IPS-18c (cell line): Measurements from ENCODE around the gene KHSRP.

Experiments used
- H3K4me3 ChIP-seq: 2 replicates; pipeline ENCODE4 v1.7.0; 2013; ENCODE audit warnings: low read depth, mild to moderate bottlenecking, low read length, moderate library complexity; ENCODE audit not compliant: insufficient read depth
- H3K9me3 ChIP-seq: one replicate; pipeline ENCODE4 v1.6.1; 2013; ENCODE audit warnings: mild to moderate bottlenecking, low read length, moderate library complexity; ENCODE audit not compliant: control insufficient read depth, insufficient read depth

The KHSRP gene

GRCh38 chr19:6424195-6424938 lies at the start of gene KHSRP:
TSS of gene KHSRP (minus strand) at chr19:6424811. CDS start at chr19:6424701, 110 bp downstream.
- Histone ChIP-seq H3K9me3 (no peaks in the 10 kb centered on the region), H3K4me3 (peak within 1 kb of the TSS; percentile 90)

GRCh38 chr19:6473647-6474046 lies 49.0 kb upstream of the KHSRP start:
- no peak overlapping the region for H3K4me3 ChIP-seq
- no peaks in the 10 kb centered on the region for H3K9me3 ChIP-seq

GRCh38 chr19:6472713-6473112 lies 48.1 kb upstream of the KHSRP start:
- H3K4me3 ChIP-seq: no peak overlapping the region
- no peaks in the 10 kb centered on the region for H3K9me3 ChIP-seq

DNA sequence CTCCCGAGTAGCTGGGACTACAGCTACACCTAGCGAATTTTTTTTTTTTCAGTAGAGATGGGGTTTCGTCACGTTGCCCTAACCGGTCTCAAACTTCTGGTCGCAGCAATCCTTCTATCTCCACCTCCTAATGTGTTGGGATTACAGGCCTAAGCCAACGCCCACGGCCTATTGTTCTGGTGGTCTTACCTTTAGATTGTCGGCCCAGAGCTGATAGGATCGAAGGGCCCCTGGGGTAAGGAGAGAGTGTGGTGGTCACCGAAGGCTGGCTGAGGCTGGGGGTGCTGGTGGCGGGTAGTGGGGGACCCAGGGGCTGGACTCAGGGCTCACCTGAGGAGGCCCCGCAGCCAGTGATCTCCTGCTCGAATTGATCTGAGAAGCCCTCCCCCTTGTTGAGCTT lies 46.5 kb upstream of the KHSRP start:
- no peaks in the 10 kb centered on the region for H3K9me3 ChIP-seq
- no peak overlapping the region for H3K4me3 ChIP-seq

DNA sequence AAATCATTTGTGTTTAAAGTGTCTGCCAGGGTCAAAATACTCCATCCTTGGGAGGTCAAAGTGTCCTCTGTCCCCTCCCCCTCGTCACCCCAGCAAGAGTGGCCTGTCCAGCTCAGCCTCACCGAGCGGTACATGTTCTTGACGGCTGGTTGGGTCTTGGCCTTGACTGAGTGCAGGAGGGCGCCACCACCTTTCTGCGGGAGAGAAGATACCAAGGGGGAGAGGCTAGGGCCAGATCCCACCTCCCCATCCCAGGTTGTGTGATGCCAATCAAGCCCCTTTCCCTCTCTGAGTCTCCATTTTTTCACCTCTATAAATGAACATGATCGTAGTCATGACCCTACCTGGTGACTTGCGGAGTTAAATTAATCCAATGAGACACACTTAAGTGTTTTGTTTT lies 45.6 kb upstream of the KHSRP start:
- no peaks in the 10 kb centered on the region for H3K9me3 ChIP-seq
- no peak overlapping the region for H3K4me3 ChIP-seq

- no peaks in the 10 kb centered on the region for H3K9me3 ChIP-seq
- no peak overlapping the region for H3K4me3 ChIP-seq
These were observed 42.8 kb upstream of the KHSRP start for GRCh38 chr19:6467384-6467783.

- Histone ChIP-seq H3K4me3 (no peak overlapping the region), H3K9me3 (no peaks in the 10 kb centered on the region)
These were observed 42.1 kb upstream of the KHSRP start for GRCh38 chr19:6466526-6467248.

DNA sequence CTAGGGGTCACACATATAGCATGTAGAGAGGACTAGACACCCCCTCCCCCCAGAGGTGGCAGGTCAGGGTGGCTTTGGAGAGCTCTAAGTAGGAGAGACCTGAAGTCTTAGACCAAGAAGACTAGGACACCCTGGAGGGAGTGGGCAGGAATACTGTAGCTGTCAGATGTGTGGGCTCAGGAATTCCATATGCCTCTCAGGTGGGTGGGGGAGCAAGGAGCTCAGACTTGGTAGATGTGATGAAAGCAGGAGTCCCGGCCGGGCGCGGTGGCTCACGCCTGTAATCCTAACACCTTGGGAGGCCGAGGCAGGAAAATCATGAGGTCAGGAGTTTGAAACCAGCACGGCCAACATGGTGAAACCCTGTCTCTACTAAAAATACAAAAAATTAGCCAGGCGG lies 41.1 kb upstream of the KHSRP start:
- no peaks in the 10 kb centered on the region for H3K9me3 ChIP-seq
- H3K4me3 ChIP-seq: no peak overlapping the region

DNA sequence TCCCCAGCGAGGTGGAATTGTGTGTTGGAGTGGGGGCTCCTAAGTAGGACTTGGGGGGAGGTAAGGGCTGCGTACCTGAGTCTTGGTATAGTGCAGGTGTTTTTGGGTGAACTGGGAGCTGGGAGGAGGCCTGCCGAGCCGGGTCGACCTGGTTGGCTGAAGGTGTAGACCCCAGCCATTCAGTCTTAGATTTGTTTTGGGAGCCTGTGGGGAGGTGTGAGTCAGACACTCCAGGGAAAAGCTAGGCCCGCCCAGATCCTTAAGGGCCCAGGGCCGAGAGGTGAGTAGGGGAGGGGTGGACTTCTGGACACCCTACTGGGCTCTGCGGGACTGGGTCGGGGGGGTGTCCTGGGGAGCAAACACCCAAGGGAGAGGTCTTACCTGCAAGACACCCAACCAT lies 40.4 kb upstream of the KHSRP start:
- Histone ChIP-seq H3K9me3 (no peaks in the 10 kb centered on the region), H3K4me3 (peak overlapping the region; percentile 86)

DNA sequence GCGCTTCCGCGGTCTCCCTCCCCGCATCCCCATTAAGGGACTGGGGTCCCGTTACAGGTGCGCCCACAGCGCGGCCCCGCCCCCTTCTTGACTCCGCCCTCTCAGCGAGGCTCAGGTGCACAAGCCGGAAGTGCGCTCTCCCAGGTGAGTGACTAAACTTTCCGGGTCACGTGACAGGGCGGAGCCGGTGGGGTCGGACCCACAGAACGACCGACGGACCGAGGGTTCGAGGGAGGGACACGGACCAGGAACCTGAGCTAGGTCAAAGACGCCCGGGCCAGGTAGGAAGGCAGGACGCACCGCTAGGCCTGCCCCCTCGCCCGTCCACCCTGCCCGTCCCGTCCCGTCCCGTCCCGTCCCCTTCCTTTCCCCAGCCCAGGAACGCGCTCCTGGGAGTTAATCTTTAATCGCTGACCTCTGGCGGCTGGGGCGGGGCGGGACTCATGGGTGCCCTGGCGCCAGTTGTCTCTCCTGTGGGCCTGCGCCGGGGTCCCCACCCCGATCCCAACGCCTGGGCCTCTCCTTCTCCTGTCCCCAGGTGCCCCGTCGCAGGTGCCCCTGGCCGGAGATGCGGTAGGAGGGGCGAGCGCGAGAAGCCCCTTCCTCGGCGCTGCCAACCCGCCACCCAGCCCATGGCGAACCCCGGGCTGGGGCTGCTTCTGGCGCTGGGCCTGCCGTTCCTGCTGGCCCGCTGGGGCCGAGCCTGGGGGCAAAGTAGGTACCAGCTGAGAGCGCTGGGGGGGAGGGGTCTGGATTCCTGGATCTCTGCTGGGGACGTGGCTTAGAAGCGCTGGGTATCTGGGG lies 39.7 kb upstream of the KHSRP start, which contains the start of gene CRB3:
CRB3 (plus strand) TSS at position 202 of the 804 bp plus-strand sequence; CDS start at position 633, 431 bp downstream.
- Histone ChIP-seq H3K4me3 (peak within 1 kb of the TSS; percentile 86), H3K9me3 (no peaks in the 10 kb centered on the region)

DNA sequence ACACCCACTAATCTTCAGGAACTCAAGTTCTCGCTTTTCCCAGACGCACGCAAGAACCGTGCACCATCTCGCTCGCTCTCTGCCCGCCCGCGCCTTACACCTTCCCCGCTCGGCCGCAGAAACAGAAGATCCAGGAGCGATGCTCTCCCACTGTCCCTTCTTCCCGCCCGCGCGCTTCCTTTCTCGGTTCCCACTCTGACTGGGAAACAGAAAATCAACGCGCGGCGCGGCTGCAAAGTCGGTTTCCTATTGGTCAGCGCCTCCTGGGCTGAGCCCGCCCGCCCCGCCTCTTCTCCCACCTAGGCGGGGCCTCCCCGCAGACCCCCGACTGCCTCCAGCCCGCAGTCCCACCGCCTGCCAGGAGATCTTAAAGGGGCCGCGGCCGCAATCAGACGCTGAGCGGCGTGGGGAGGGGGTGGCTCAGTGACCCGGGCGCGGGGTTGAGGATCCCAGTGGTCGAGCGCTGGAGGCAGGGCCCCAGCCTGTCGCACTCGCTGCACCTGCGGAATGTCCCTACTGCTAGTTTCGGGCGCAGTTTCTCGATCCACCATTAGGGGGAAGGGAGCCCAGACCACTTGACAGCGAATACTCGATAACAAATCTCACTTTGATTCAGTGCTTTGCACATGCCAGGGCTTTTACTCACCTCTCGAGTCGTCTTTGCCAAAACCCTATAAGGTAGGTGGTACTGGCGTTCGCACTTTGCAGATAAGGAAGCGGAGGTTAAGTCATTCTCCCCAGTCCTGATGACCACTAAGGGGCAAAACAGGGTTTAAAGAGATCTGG lies 35.7 kb upstream of the KHSRP start:
- peak overlapping the region; percentile 82 for H3K4me3 ChIP-seq

GRCh38 chr19:6459262-6460098 lies 34.9 kb upstream of the KHSRP start, which contains the start of gene SLC25A23:
TSS of gene SLC25A23 (minus strand) at chr19:6459792. CDS start at chr19:6459628, 164 bp downstream.
- Histone ChIP-seq H3K9me3 (peaks cover 3% of the 10 kb centered on the region), H3K4me3 (peak within 1 kb of the TSS; percentile 82)

More for the DNA sequence above, 35.7 kb upstream of the KHSRP start:
- no peaks in the 10 kb centered on the region for H3K9me3 ChIP-seq

- H3K9me3 ChIP-seq: peaks cover 10% of the 10 kb centered on the region
- peak overlapping the region; percentile 82 for H3K4me3 ChIP-seq
These were observed 34.2 kb upstream of the KHSRP start for GRCh38 chr19:6458695-6459261.

GRCh38 chr19:6457958-6458694 lies 33.5 kb upstream of the KHSRP start:
- Histone ChIP-seq H3K9me3 (peaks cover 10% of the 10 kb centered on the region), H3K4me3 (0 out of 2 replicates have a peak overlapping the region, but pooled peaks have one; percentile 82)

- Histone ChIP-seq H3K9me3 (peaks cover 10% of the 10 kb centered on the region), H3K4me3 (no peak overlapping the region)
These were observed 31.3 kb upstream of the KHSRP start for GRCh38 chr19:6455924-6456323.
